Measurements from ENCODE around the gene RPL13.

- TF ChIP-seq CTCF (IDR thresholded peaks at IDR 0.05; ENCODE audit: low read depth, low read length, poor library complexity, severe bottlenecking), result no peak
- no peak for TF ChIP-seq EZH2phosphoT487 (IDR thresholded peaks at IDR 0.05; ENCODE audit: borderline replicate concordance, low read length)
Observed at GRCh38 chr16:89601906-89602272, 41.4 kb downstream of the RPL13 start.
